ENCODE measurements around the gene UMAD1. TPM values are rescaled to one million over a fixed set of nuclear protein-coding genes. Genes with fewer than 3 reads are reported as not detected.
A peak's percentile ranks its signal among the peaks of the same experiment; 100 is the strongest.
"Not testable (repeated sequence)": the region's sequence is repeated elsewhere in the genome, so short reads cannot be mapped to it uniquely, and the experiment has no call there.

UMAD1 gene
- total RNA-seq, 1 donor from 2014 or later, result 21.6 TPM

GRCh38 chr7:7672545-7673239 is 32.1 kb downstream of the UMAD1 start:
- intact Hi-C loops (cut with DNase I), result no loop called here

GRCh38 chr7:7673240-7673550 is 32.6 kb downstream of the UMAD1 start:
- no peak for TF ChIP-seq CTCF (IDR thresholded peaks at IDR 0.05)
- intact Hi-C loops (cut with DNase I), result no loop called here

More at GRCh38 chr7:7672545-7673239, 32.1 kb downstream of the UMAD1 start:
- no peak for DNase-seq
- ATAC-seq, result no peak
- TF ChIP-seq CTCF (IDR thresholded peaks at IDR 0.05), result no peak
- Histone ChIP-seq H3K4me1 (peaks cover 8% of the 10 kb centered on the region), H3K27ac (no peak overlapping the region), H3K27me3 (ENCODE audit: low read depth) (no peaks in the 10 kb centered on the region), H3K9me3 (no peaks in the 10 kb centered on the region), H3K36me3 (peaks cover 21% of the 10 kb centered on the region), H3K4me3 (no peak overlapping the region)

GRCh38 chr7:7675686-7676085 is 35.1 kb downstream of the UMAD1 start:
- Histone ChIP-seq H3K9me3 (peaks cover 3% of the 10 kb centered on the region), H3K27ac (no peak overlapping the region), H3K4me1 (peaks cover 1% of the 10 kb centered on the region), H3K27me3 (ENCODE audit: low read depth) (no peaks in the 10 kb centered on the region), H3K4me3 (no peak overlapping the region), H3K36me3 (peaks cover 21% of the 10 kb centered on the region)
- intact Hi-C loops (cut with DNase I), result no loop called here
- TF ChIP-seq CTCF (IDR thresholded peaks at IDR 0.05), result no peak
- DNase-seq, result no peak
- ATAC-seq, result no peak

More at GRCh38 chr7:7673240-7673550, 32.6 kb downstream of the UMAD1 start:
- Histone ChIP-seq H3K4me3 (no peak overlapping the region), H3K36me3 (peaks cover 21% of the 10 kb centered on the region), H3K27me3 (ENCODE audit: low read depth) (no peaks in the 10 kb centered on the region), H3K4me1 (peaks cover 8% of the 10 kb centered on the region), H3K27ac (no peak overlapping the region), H3K9me3 (peaks cover 3% of the 10 kb centered on the region)
- DNase-seq (no peak), ATAC-seq (no peak)

- not testable (repeated sequence) for DNase-seq; H3K27me3 ChIP-seq (ENCODE audit: low read depth); H3K27ac ChIP-seq; H3K9me3 ChIP-seq; ATAC-seq; H3K4me3 ChIP-seq
- intact Hi-C loops (cut with DNase I), result loop anchor here (5.0 kb wide), 1 partner anchor 83 kb away; no protein-coding TSS in a partner anchor
- peaks cover 13% of the 10 kb centered on the region for H3K36me3 ChIP-seq
- peaks cover 15% of the 10 kb centered on the region for H3K4me1 ChIP-seq
These were observed 39.1 kb downstream of the UMAD1 start for GRCh38 chr7:7679640-7680039.

GRCh38 chr7:7681191-7681935 is 40.8 kb downstream of the UMAD1 start:
- H3K4me3 ChIP-seq, result no peak overlapping the region
- H3K4me1 ChIP-seq, result peaks cover 15% of the 10 kb centered on the region
- TF ChIP-seq CTCF (IDR thresholded peaks at IDR 0.05), result peak; percentile 63
- H3K9me3 ChIP-seq, result peaks cover 3% of the 10 kb centered on the region
- H3K27ac ChIP-seq, result peak overlapping the region; percentile 19
- H3K27me3 ChIP-seq (ENCODE audit: low read depth), result no peaks in the 10 kb centered on the region
- intact Hi-C loops (cut with DNase I), result loop anchor here (5.0 kb wide), 1 partner anchor 81 kb away; no protein-coding TSS in a partner anchor
- DNase-seq (no peak), ATAC-seq (peak; percentile 76 to 95)
- no peaks in the 10 kb centered on the region for H3K36me3 ChIP-seq

- H3K27ac ChIP-seq, result peak overlapping the region; percentile 19
- H3K4me1 ChIP-seq, result peaks cover 18% of the 10 kb centered on the region
- ATAC-seq (no peak), DNase-seq (no peak)
- H3K4me3 ChIP-seq, result no peak overlapping the region
- H3K27me3 ChIP-seq (ENCODE audit: low read depth), result no peaks in the 10 kb centered on the region
- no peaks in the 10 kb centered on the region for H3K36me3 ChIP-seq
- TF ChIP-seq CTCF (IDR thresholded peaks at IDR 0.05), result no peak
- intact Hi-C loops (cut with DNase I), result loop anchor here (5.0 kb wide), 1 partner anchor 80 kb away; no protein-coding TSS in a partner anchor
- H3K9me3 ChIP-seq, result peaks cover 3% of the 10 kb centered on the region
These were observed 41.4 kb downstream of the UMAD1 start for GRCh38 chr7:7681936-7682329.
